Esophagus muscularis mucosa (tissue), 4 donors: ENCODE data around the gene PEAR1. TPM values are rescaled to one million over a fixed set of nuclear protein-coding genes. Genes with fewer than 3 reads are reported as not detected.

Experiments
- DNase-seq: peaks from one replicate; pipeline ENCODE4 v3.0.0-alpha.2; 2017; ENCODE audit errors: extremely low spot score
- H3K27ac ChIP-seq, 4 donors: fragments of 200-600 bp; sonication (generic); replicated peaks in 1 of 4; 1 replicate in 3 of 4; 2 replicates in 1 of 4; pipeline ENCODE4 v1.5.1; 2016 to 2019; ENCODE audit warnings: mild to moderate bottlenecking in 1 of 4
- H3K27me3 ChIP-seq, 4 donors: fragments of 200-600 bp; sonication (generic); one replicate each; pipeline versions ENCODE4 v1.5.1 to v1.6.0; 2016 to 2019
- H3K36me3 ChIP-seq, 4 donors: fragments of 200-600 bp; sonication (generic); one replicate each; pipeline ENCODE4 v1.5.1; 2016 to 2019
- H3K4me1 ChIP-seq, 4 donors: fragments of 200-600 bp; sonication (generic); one replicate each; pipeline ENCODE4 v1.5.1; 2016 to 2019
- H3K4me3 ChIP-seq, 4 donors: fragments of 200-600 bp; sonication (generic); 1 replicate in 2 of 4; 2 replicates in 2 of 4; pipeline ENCODE4 v1.5.1; 2016 to 2019; ENCODE audit warnings: mild to moderate bottlenecking in 4 of 4, moderate library complexity in 1 of 4
- H3K9me3 ChIP-seq, 4 donors: fragments of 200-600 bp; sonication (generic); 1 replicate in 3 of 4; 2 replicates in 1 of 4; pipeline ENCODE4 v1.5.1; 2016 to 2019
- EP300 ChIP-seq: sonication (generic); formaldehyde crosslinking; IDR thresholded peaks from one replicate; pipeline ENCODE4 v1.6.1; 2017; ENCODE audit warnings: antibody characterized with exemption
- POLR2A ChIP-seq: fragments of 450-650 bp; IDR thresholded peaks from one replicate; pipeline ENCODE4 v1.6.1; 2017; ENCODE audit warnings: antibody characterized with exemption, moderate library complexity, mild to moderate bottlenecking, low read depth
- POLR2AphosphoS5 ChIP-seq, 2 donors: sonication (generic); formaldehyde crosslinking; IDR thresholded peaks; one replicate each; pipeline ENCODE4 v1.6.1; 2017; ENCODE audit warnings: antibody characterized with exemption in 2 of 2
- WGBS: methylation state at CpG from one replicate; pipeline ENCODE4 v1.1.5; 2018; 5-methylcytosine and 5-hydroxymethylcytosine counted together
- intact Hi-C: fragments of 100-400 bp; cut with DNase I; formaldehyde crosslinking; loops from one replicate; pipeline ENCODE4 v1.15.1; 2023
- total RNA-seq, 4 donors: library from RNA; depleted of rRNA; stranded (reverse); fragments of >200 nt; gene quantifications; one replicate each; pipeline versions ENCODE4 v1.1.0 to v1.2.1, GENCODE V29; 2016
- TF ChIP-seq, protein P1 (sequence below), 3 experiments: fragments of 200-600 bp in 2 of 3; fragments of 450-650 bp in 1 of 3; sonication (generic) in 2 of 3; IDR thresholded peaks; one replicate each; pipeline ENCODE4 v1.5.1; 2017 to 2019; ENCODE audit warnings: antibody characterized with exemption in 3 of 3, mild to moderate bottlenecking in 2 of 3, moderate library complexity in 1 of 3

The PEAR1 gene
- total RNA-seq, 4 donors from 2014 or later, result 6.1 to 13.6 (median 10.9) TPM

DNA sequence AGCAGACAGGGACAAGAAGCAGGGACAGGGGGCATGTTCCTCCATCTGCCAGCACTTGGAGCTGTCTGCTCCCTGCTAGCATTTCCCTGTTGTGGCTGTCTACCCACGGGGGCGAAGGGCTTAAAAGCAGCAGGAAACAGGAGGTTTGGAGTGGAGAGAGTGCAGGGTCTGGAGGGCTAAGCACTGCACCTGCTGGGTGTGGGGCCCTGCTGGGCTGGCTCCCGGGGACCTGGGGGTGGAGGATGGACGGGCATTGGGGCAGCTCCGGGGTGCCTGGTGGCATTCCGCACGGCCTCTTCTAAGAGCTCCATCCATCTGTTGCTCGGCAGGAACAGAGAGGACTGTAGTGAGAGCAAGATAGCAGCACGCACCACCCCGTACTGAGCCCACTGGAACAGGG is 48.2 kb downstream of the PEAR1 start:
- intact Hi-C loops, result no loop called here
- H3K36me3 ChIP-seq, result peaks cover 55 to 100% (median 98%) of the 10 kb centered on the region in 4 donors
- 92% methylated on average over 9 of the region's 10 CpGs for WGBS

DNA sequence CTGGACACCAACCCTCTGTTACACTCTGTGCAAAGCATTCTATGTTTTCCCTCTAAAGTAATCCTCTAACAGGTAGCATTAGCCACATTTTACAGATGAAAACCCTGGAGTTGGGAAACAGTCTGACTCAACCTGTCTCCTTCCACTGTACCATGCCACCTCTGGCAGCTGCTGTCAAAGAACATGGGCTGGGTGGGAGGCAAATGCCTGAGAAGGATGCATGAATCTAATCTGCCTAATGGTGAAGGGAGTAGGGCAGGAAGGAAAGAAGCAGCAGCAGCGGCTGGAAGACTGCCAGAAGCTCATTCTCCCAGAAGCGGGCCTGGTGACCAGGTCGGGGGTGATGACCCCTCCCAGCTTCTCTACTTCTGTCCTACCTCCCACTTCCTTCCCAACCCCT is 48.7 kb downstream of the PEAR1 start:
- DNase-seq, result no peak
- Histone ChIP-seq H3K4me3 (no peak overlapping the region), H3K27ac (no peak overlapping the region), H3K9me3 (no peaks in the 10 kb centered on the region), H3K4me1 (no peaks in the 10 kb centered on the region), H3K36me3 (peaks cover 60 to 100% (median 100%) of the 10 kb centered on the region in 4 donors), H3K27me3 (no peaks in the 10 kb centered on the region)
- TF ChIP-seq, protein P1, sequence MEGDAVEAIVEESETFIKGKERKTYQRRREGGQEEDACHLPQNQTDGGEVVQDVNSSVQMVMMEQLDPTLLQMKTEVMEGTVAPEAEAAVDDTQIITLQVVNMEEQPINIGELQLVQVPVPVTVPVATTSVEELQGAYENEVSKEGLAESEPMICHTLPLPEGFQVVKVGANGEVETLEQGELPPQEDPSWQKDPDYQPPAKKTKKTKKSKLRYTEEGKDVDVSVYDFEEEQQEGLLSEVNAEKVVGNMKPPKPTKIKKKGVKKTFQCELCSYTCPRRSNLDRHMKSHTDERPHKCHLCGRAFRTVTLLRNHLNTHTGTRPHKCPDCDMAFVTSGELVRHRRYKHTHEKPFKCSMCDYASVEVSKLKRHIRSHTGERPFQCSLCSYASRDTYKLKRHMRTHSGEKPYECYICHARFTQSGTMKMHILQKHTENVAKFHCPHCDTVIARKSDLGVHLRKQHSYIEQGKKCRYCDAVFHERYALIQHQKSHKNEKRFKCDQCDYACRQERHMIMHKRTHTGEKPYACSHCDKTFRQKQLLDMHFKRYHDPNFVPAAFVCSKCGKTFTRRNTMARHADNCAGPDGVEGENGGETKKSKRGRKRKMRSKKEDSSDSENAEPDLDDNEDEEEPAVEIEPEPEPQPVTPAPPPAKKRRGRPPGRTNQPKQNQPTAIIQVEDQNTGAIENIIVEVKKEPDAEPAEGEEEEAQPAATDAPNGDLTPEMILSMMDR (IDR thresholded peaks at IDR 0.05), result no peak
- intact Hi-C loops, result no loop called here
- WGBS, result 75% methylated on average over 3 of the region's 3 CpGs

More for the DNA sequence above, 48.2 kb downstream of the PEAR1 start:
- Histone ChIP-seq H3K27me3 (no peaks in the 10 kb centered on the region), H3K4me3 (no peak overlapping the region), H3K27ac (no peak overlapping the region), H3K4me1 (no peaks in the 10 kb centered on the region), H3K9me3 (no peaks in the 10 kb centered on the region)
- no peak for DNase-seq
- TF ChIP-seq EP300, result no peak
- TF ChIP-seq, protein P1 (IDR thresholded peaks at IDR 0.05), result no peak

DNA sequence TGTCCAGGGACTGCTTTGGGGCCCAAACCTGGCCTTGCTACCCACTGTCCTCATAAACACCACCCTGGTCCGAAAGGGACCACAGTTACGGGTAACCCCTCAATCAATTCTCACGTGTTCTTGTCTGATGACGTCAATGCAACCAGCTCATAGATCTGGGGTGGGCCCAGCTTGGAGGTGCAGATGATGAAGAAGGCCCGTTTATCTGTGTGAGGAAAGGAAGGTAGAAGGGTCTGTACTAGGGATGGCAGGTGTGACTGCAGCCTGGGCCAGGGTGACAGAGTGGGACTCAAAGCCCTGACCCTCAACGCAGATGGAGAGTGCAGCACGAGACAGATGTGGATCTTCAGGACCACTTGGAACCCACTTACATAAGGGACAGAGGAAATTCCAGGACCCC is 49.1 kb downstream of the PEAR1 start:
- DNase-seq, result no peak
- no peak overlapping the region for H3K27ac ChIP-seq
- no peaks in the 10 kb centered on the region for H3K27me3 ChIP-seq
- TF ChIP-seq POLR2AphosphoS5 (IDR thresholded peaks at IDR 0.05), result no peak
- intact Hi-C loops, result no loop called here
- H3K4me1 ChIP-seq, result no peaks in the 10 kb centered on the region
- no peaks in the 10 kb centered on the region for H3K9me3 ChIP-seq
- H3K36me3 ChIP-seq, result peaks cover 64 to 100% (median 100%) of the 10 kb centered on the region in 4 donors
- no peak overlapping the region for H3K4me3 ChIP-seq
- 95% methylated on average over 7 of the region's 7 CpGs for WGBS

DNA sequence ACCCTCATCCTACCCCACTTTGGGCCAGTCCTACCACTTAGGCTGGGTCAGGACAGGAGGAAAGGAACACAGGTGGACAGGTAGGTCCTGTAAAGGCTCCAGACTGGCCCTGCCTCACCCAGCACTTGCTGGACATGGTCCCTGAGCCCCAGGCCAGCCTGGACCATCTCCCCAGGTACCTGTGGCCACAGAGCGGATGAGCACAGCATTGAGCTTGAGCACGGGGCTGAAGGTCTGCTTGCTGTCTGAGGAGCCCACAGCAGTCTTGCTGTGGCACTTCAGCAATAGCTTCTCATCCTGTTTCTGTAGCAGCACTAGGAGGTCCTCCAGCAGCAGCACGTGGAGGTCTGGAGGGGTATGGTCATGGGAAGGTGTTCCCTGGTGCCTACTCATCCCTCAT is 50.2 kb downstream of the PEAR1 start:
- peaks cover 76 to 100% (median 100%) of the 10 kb centered on the region in 4 donors for H3K36me3 ChIP-seq
- TF ChIP-seq POLR2AphosphoS5 (IDR thresholded peaks at IDR 0.05) (no peak), EP300 (no peak), POLR2A (no peak)
- TF ChIP-seq, protein P1 (IDR thresholded peaks at IDR 0.05), result no peak
- no peak overlapping the region for H3K27ac ChIP-seq
- no peaks in the 10 kb centered on the region for H3K27me3 ChIP-seq
- no peak overlapping the region for H3K4me3 ChIP-seq
- no peak for DNase-seq
- intact Hi-C loops, result no loop called here
- 100% methylated on average over 3 of the region's 3 CpGs for WGBS
- H3K4me1 ChIP-seq, result no peaks in the 10 kb centered on the region
- H3K9me3 ChIP-seq, result no peaks in the 10 kb centered on the region

DNA sequence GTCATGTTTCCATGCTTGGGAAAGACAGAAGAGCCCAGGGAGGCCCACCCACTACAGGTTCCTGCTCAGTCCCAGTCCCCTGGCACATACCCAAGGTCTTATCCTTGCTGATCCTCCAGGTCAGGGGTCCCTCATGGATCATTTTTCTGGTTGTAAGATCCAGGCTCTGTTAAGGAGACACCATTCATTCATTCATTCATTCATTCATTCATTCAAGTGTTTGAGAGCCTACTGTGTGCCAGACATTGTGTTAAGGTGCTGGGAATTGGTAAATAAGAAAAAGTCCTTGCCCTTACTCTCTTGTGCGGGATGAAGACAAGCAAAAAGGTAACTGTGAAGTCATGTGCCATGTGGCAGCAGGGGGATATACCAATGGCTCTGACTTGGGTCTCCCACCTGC is 50.8 kb downstream of the PEAR1 start:
- H3K4me1 ChIP-seq, result no peaks in the 10 kb centered on the region
- peaks cover 77 to 100% (median 100%) of the 10 kb centered on the region in 4 donors for H3K36me3 ChIP-seq
- DNase-seq, result no peak
- no peaks in the 10 kb centered on the region for H3K9me3 ChIP-seq
- intact Hi-C loops, result no loop called here
- 100% methylated on average over 1 of the region's 1 CpG for WGBS
- TF ChIP-seq POLR2AphosphoS5 (IDR thresholded peaks at IDR 0.05) (no peak), EP300 (no peak), POLR2A (no peak)
- TF ChIP-seq, protein P1 (IDR thresholded peaks at IDR 0.05), result no peak
- no peaks in the 10 kb centered on the region for H3K27me3 ChIP-seq
- H3K27ac ChIP-seq, result no peak overlapping the region
- H3K4me3 ChIP-seq, result no peak overlapping the region
